ENCODE results near the gene RECQL. TPM values are rescaled to one million over a fixed set of nuclear protein-coding genes. Genes with fewer than 3 reads are reported as not detected.

Gene RECQL
- total and polyA plus RNA-seq, 2 of the 8 experiments (the other 6 are each of a cell fraction or from before 2014, with no cell fraction given): 8.1 to 40.3 TPM

DNA sequence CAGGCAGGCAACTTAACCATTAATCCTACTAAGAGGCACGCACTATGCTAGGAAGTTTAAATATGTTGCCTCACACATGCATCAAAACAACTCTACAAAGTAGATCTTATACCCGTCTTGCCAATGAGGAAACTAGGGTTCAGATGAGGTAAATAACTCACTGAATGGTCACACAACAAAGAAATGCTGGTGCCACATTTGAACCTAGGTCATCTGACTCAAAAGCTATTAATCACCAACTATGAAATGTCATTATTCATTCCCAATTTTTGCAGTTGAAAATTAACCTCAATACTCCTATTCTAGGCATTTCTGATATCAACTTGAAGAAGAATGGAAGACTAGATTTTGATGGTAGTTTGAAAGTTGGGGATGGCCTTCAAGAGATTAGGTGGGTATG lies 66.7 kb downstream of the RECQL start (continued):
- TF ChIP-seq HDAC2 (IDR thresholded peaks at IDR 0.05; ENCODE audit: borderline replicate concordance in 1 of 2, low read depth in 2 of 2, low read length in 2 of 2) (no peak), POU5F1 (IDR thresholded peaks at IDR 0.05; ENCODE audit: low read depth, low read length) (no peak)
- TF ChIP-seq, protein P1, sequence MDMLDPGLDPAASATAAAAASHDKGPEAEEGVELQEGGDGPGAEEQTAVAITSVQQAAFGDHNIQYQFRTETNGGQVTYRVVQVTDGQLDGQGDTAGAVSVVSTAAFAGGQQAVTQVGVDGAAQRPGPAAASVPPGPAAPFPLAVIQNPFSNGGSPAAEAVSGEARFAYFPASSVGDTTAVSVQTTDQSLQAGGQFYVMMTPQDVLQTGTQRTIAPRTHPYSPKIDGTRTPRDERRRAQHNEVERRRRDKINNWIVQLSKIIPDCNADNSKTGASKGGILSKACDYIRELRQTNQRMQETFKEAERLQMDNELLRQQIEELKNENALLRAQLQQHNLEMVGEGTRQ (IDR thresholded peaks at IDR 0.05; ENCODE audit: low read length): no peak

Data from H1 (cell line).